Brain microvascular endothelial cell (primary cell): ENCODE results near the gene THSD7A.

Experiments used
- DNase-seq: peaks from one replicate; pipeline ENCODE4 v3.0.0-alpha.2; 2020
- H3K27ac ChIP-seq: fragments of 250-450 bp; sonication (Bioruptor Pico); 2 replicates; pipeline ENCODE4 v1.5.1; 2020; ENCODE audit warnings: mild to moderate bottlenecking, moderate library complexity
- H3K27me3 ChIP-seq: fragments of 250-450 bp; sonication (Bioruptor Pico); replicated peaks from 2 replicates; pipeline ENCODE4 v1.5.1; 2020; ENCODE audit warnings: mild to moderate bottlenecking
- H3K36me3 ChIP-seq: fragments of 250-450 bp; sonication (Bioruptor Pico); replicated peaks from 2 replicates; pipeline ENCODE4 v1.5.1; 2020; ENCODE audit warnings: mild to moderate bottlenecking
- H3K4me3 ChIP-seq: 2 replicates; pipeline ENCODE4 v1.5.1; 2011; ENCODE audit warnings: low read depth, mild to moderate bottlenecking, control low read depth, low read length, moderate library complexity
- in situ Hi-C: cut with HindIII; loops from 2 replicates; pipeline ENCODE4 v1.10.0; 2017; ENCODE audit warnings: low sequenced_read_pairs, low pct_ligation_motif_present
- TF ChIP-seq, protein P1 (sequence below): IDR thresholded peaks from 2 replicates; pipeline ENCODE4 v1.5.1; 2011; ENCODE audit warnings: low read depth, mild to moderate bottlenecking, moderate library complexity, low read length, control low read depth, inconsistent platforms; ENCODE audit errors: missing control alignments

The THSD7A gene

GRCh38 chr7:11743548-11743947 lies 88.5 kb downstream of the THSD7A start:
- in situ Hi-C loops: no loop called here
- TF ChIP-seq, protein P1, sequence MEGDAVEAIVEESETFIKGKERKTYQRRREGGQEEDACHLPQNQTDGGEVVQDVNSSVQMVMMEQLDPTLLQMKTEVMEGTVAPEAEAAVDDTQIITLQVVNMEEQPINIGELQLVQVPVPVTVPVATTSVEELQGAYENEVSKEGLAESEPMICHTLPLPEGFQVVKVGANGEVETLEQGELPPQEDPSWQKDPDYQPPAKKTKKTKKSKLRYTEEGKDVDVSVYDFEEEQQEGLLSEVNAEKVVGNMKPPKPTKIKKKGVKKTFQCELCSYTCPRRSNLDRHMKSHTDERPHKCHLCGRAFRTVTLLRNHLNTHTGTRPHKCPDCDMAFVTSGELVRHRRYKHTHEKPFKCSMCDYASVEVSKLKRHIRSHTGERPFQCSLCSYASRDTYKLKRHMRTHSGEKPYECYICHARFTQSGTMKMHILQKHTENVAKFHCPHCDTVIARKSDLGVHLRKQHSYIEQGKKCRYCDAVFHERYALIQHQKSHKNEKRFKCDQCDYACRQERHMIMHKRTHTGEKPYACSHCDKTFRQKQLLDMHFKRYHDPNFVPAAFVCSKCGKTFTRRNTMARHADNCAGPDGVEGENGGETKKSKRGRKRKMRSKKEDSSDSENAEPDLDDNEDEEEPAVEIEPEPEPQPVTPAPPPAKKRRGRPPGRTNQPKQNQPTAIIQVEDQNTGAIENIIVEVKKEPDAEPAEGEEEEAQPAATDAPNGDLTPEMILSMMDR: no peak
- H3K27me3 ChIP-seq: no peaks in the 10 kb centered on the region

DNA sequence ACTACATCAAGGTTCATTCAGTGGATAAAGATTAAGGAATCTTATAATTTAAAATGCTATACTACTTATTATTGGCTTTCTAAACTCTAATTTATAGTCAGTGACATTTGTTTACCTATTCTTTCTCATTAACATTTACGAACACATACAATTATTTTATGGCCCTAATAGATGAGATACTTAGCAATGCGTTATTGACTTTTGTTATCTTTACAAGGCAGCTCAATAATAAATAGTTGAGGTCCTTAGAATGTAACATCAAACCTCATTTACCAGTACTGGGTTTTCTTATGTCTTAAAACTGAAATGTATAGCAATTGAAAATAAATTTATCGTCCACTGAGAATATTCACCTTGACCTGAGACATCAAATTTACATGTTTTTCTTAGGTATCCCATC lies 89.0 kb downstream of the THSD7A start:
- Histone ChIP-seq H3K4me3 (no peak overlapping the region), H3K36me3 (no peaks in the 10 kb centered on the region), H3K27me3 (no peaks in the 10 kb centered on the region), H3K27ac (no peak overlapping the region)
- DNase-seq: no peak
- TF ChIP-seq, protein P1: no peak
- in situ Hi-C loops: no loop called here

More at GRCh38 chr7:11743548-11743947, 88.5 kb downstream of the THSD7A start:
- H3K36me3 ChIP-seq: no peaks in the 10 kb centered on the region
- no peak for DNase-seq
- no peak overlapping the region for H3K4me3 ChIP-seq
- no peak overlapping the region for H3K27ac ChIP-seq

GRCh38 chr7:11742496-11742895 lies 89.5 kb downstream of the THSD7A start:
- Histone ChIP-seq H3K27me3 (no peaks in the 10 kb centered on the region), H3K27ac (no peak overlapping the region), H3K36me3 (no peaks in the 10 kb centered on the region), H3K4me3 (no peak overlapping the region)
- no peak for DNase-seq
- in situ Hi-C loops: no loop called here
- TF ChIP-seq, protein P1: no peak

DNA sequence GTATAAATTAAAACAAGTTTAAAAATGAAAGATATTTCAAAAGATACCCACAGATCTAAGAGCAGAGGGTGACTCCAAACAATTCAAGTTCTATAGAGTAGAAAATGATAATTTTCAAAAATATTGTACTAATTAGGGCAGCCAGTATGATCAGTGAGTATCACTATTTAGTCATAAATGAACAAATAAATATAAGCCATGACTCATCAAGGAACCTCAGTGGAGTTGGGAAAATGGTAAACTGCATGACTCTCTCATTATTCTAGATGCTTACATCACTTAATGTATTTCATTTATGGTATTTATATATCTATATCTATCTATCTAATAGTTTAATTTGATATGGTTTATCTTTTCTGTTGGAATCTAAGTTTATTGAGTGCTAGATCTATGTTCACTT lies 94.3 kb downstream of the THSD7A start:
- no peak for DNase-seq
- Histone ChIP-seq H3K27ac (no peak overlapping the region), H3K36me3 (no peaks in the 10 kb centered on the region), H3K4me3 (no peak overlapping the region), H3K27me3 (no peaks in the 10 kb centered on the region)
- TF ChIP-seq, protein P1: no peak
- in situ Hi-C loops: no loop called here

GRCh38 chr7:11732207-11732606 lies 99.8 kb downstream of the THSD7A start:
- DNase-seq: no peak
- H3K27me3 ChIP-seq: no peaks in the 10 kb centered on the region
- no peak overlapping the region for H3K27ac ChIP-seq
- in situ Hi-C loops: no loop called here
- H3K36me3 ChIP-seq: no peaks in the 10 kb centered on the region
- H3K4me3 ChIP-seq: no peak overlapping the region
- TF ChIP-seq, protein P1: no peak

- TF ChIP-seq, protein P1: no peak
- Histone ChIP-seq H3K27ac (no peak overlapping the region), H3K4me3 (no peak overlapping the region), H3K36me3 (no peaks in the 10 kb centered on the region), H3K27me3 (no peaks in the 10 kb centered on the region)
- DNase-seq: no peak
- in situ Hi-C loops: no loop called here
Observed at GRCh38 chr7:11730725-11731124, 101.3 kb downstream of the THSD7A start.
